Right lobe of liver (tissue), 4 donors: ENCODE data around the gene DCDC1.

Source experiments
- POLR2A ChIP-seq: fragments of 450-650 bp; IDR thresholded peaks from one replicate; pipeline ENCODE4 v1.6.1; 2017; ENCODE audit warnings: antibody characterized with exemption, mild to moderate bottlenecking
- TF ChIP-seq, protein P1 (sequence below), 4 donors: fragments of 200-600 bp in 3 of 4; fragments of 450-650 bp in 1 of 4; IDR thresholded peaks; one replicate each; pipeline versions ENCODE4 v1.5.1 to v1.8.0; 2016 to 2022; ENCODE audit warnings: antibody characterized with exemption in 4 of 4, mild to moderate bottlenecking in 2 of 4
- donor health status: DM: no; HTN: no; CAD: no.
- donor health status: DM: no; HTN: no; CAD: no.
- donor health status: DM: no; HTN: yes; CAD: no.

DNA sequence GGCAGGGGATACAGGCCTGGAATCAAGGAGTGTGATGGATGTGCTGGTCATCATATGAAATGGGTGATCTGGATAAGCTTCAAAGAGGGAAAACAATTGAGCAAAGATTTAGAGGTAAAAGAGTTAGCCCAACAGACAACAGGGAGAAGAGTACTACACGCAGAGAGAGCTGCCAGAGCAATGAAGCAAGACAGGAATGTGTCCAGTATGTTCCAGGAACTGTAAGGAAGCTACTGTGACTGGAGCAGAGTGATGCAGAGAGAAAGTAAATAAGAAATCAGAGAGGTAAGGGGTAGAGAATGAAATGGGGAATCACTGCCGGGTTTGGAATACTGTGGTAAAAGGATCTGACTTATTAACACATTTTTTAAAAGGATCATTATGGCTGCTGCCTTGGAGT, 255.1 kb downstream of the DCDC1 start:
- TF ChIP-seq POLR2A: no peak
- TF ChIP-seq, protein P1, sequence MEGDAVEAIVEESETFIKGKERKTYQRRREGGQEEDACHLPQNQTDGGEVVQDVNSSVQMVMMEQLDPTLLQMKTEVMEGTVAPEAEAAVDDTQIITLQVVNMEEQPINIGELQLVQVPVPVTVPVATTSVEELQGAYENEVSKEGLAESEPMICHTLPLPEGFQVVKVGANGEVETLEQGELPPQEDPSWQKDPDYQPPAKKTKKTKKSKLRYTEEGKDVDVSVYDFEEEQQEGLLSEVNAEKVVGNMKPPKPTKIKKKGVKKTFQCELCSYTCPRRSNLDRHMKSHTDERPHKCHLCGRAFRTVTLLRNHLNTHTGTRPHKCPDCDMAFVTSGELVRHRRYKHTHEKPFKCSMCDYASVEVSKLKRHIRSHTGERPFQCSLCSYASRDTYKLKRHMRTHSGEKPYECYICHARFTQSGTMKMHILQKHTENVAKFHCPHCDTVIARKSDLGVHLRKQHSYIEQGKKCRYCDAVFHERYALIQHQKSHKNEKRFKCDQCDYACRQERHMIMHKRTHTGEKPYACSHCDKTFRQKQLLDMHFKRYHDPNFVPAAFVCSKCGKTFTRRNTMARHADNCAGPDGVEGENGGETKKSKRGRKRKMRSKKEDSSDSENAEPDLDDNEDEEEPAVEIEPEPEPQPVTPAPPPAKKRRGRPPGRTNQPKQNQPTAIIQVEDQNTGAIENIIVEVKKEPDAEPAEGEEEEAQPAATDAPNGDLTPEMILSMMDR (IDR thresholded peaks at IDR 0.05): no peak
